Upper lobe of left lung (tissue), 6 donors: ENCODE results near the gene SGSM1. TPM values are rescaled to one million over a fixed set of nuclear protein-coding genes. Genes with fewer than 3 reads are reported as not detected.
A peak's percentile ranks its signal among the peaks of the same experiment; 100 is the strongest.

Source experiments
- ATAC-seq, 2 donors: fragments of 200-7000 bp; cut with Tn5 transposase; one replicate each; pipeline ENCODE4 v1.9.1; 2022; ENCODE audit warnings: mild to moderate bottlenecking in 2 of 2, moderate library complexity in 2 of 2; ENCODE audit not compliant: low FRiP score in 2 of 2
- DNase-seq, 2 donors: peaks; one replicate each; pipeline ENCODE4 v3.0.0-alpha.2; 2019 to 2020
- H3K27ac ChIP-seq, 4 donors: fragments of 200-600 bp; sonication (generic); one replicate each; pipeline ENCODE4 v1.5.1; 2016 to 2019
- H3K27me3 ChIP-seq, 4 donors: fragments of 200-600 bp; sonication (generic); one replicate each; pipeline ENCODE4 v1.5.1; 2017 to 2019
- H3K36me3 ChIP-seq, 4 donors: fragments of 200-600 bp; sonication (generic); one replicate each; pipeline ENCODE4 v1.5.1; 2016 to 2019
- H3K4me1 ChIP-seq, 4 donors: fragments of 200-600 bp; sonication (generic); one replicate each; pipeline ENCODE4 v1.5.1; 2018 to 2019
- H3K4me3 ChIP-seq, 4 donors: fragments of 200-600 bp; sonication (generic); one replicate each; pipeline ENCODE4 v1.5.1; 2017 to 2019; ENCODE audit warnings: mild to moderate bottlenecking in 2 of 4, moderate library complexity in 1 of 4
- H3K9me3 ChIP-seq, 4 donors: fragments of 200-600 bp; sonication (generic); one replicate each; pipeline ENCODE4 v1.5.1; 2018 to 2019
- CTCF ChIP-seq, 6 experiments: fragments of 450-650 bp in 4 of 6; fragments of 200-600 bp in 2 of 6; sonication (generic) in 2 of 6; IDR thresholded peaks; one replicate each; pipeline ENCODE4 v1.5.1; 2016 to 2019; ENCODE audit warnings: antibody characterized with exemption in 6 of 6
- EP300 ChIP-seq, 4 donors: sonication (generic); formaldehyde crosslinking; IDR thresholded peaks; one replicate each; pipeline ENCODE4 v1.5.1; 2017; ENCODE audit warnings: antibody characterized with exemption in 4 of 4, control low read depth in 2 of 4
- POLR2A ChIP-seq, 4 donors: fragments of 450-650 bp; IDR thresholded peaks; one replicate each; pipeline ENCODE4 v1.5.1; 2016 to 2017; ENCODE audit warnings: antibody characterized with exemption in 4 of 4, mild to moderate bottlenecking in 2 of 4
- POLR2AphosphoS5 ChIP-seq, 2 donors: sonication (generic); formaldehyde crosslinking; IDR thresholded peaks; one replicate each; pipeline ENCODE4 v1.5.1; 2017; ENCODE audit warnings: antibody characterized with exemption in 2 of 2
- WGBS, 2 donors: methylation state at CpG; one replicate each; pipeline ENCODE4 v1.1.5; 2017 to 2018; 5-methylcytosine and 5-hydroxymethylcytosine counted together
- total RNA-seq, 6 donors: library from RNA; depleted of rRNA in 4 of 6; stranded (reverse); fragments of >200 nt in 4 of 6; gene quantifications; one replicate each; pipeline versions ENCODE4 v1.1.0 to v1.2.1, GENCODE V29; 2016 to 2021
- donor health status: DM: no; HTN: no; CAD: no; lungs with moderate emphysema.
- donor health status: DM: no; HTN: yes; CAD: no; lungs with severe emphysema.

SGSM1 gene
- total RNA-seq, 6 donors from 2014 or later, result 0.76 to 4.2 (median 2.8) TPM

DNA sequence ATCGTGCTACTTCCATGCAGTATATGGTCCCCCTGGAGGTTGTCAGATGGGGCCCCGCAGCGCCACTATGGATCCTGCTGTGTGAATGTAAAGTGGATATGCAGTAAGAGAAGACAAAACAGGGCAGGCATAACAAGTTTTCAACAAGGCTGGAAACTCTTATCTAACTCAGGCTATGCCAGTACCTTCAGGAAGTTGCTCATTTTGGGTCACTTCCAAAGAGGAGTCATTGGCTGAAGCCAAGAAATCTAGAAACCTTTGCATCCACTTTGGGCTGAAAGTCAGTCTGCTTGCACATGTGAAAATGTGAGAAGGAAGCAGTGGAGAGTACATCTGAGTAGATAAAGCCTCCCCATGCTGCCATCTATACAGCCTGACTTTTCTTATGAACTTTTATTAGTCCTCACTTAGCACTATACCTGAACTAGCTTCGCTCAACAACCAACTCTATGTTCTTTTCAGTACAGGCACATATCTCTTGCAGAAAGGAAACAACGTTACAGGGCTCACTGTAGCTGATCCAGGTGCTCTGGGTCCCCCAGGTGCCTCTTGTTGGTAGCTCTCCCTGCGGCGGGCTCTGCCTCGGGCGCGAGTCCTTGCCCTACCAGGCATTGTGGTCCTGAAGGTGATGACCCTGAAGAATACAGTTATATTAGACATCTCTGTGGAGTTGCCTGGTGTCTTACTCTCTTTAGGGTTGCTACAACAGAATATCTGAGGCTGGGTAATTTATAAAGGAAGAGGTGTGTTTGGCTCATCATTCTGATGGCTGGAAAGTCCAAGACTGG, 43.9 kb upstream of the SGSM1 start:
- H3K9me3 ChIP-seq, result no peaks in the 10 kb centered on the region
- no peak overlapping the region for H3K4me3 ChIP-seq
- no peaks in the 10 kb centered on the region for H3K4me1 ChIP-seq
- no peak overlapping the region for H3K27ac ChIP-seq
- no peaks in the 10 kb centered on the region for H3K27me3 ChIP-seq
- peak in 1 of 2 donors; percentile 53 for DNase-seq
- no peak for ATAC-seq
- TF ChIP-seq CTCF (IDR thresholded peaks at IDR 0.05), result no peak
- no peak for TF ChIP-seq POLR2AphosphoS5 (IDR thresholded peaks at IDR 0.05)
- no peak for TF ChIP-seq EP300 (IDR thresholded peaks at IDR 0.05)
- TF ChIP-seq POLR2A (IDR thresholded peaks at IDR 0.05), result no peak
- no peaks in the 10 kb centered on the region for H3K36me3 ChIP-seq
- WGBS, 2 donors, result 88 to 90% methylated on average over 10 of the region's 10 CpGs

DNA sequence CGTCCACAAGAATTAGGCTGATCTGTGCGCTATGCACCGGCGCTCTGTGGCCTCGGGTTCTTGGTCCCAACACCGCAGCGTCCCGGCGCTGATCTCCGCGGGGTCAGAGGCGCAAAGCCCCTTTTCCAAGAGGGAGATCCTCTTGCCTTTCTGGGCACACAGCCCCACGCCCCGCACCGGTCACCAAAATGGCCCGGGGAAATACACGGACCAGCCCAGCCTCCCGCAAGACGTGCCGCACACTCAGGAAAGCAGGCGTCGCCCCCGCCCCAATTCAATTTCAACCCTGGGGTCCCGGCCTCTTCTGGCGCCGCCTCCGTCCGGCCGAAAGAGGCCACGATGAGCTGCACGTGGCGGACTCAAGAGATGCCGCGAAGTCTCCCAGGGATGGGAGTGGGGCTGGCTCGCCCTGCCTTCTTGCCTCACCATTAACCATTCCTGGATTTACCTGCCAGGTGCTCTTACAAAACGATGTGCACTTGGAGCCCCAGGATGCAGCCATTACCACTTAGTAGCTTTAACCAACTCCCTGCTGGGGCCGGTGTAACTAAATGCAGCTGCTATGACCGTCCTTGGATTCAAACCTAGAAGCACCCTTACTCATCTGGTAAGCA, 42.0 kb upstream of the SGSM1 start:
- ATAC-seq, result no peak
- Histone ChIP-seq H3K27me3 (no peaks in the 10 kb centered on the region), H3K36me3 (no peaks in the 10 kb centered on the region), H3K9me3 (no peaks in the 10 kb centered on the region), H3K27ac (no peak overlapping the region), H3K4me3 (no peak overlapping the region), H3K4me1 (no peaks in the 10 kb centered on the region)
- WGBS, 2 donors, result 74 to 82% methylated on average over 24 to 38 of the region's 38 CpGs
- no peak for TF ChIP-seq POLR2A (IDR thresholded peaks at IDR 0.05)
- TF ChIP-seq POLR2AphosphoS5 (IDR thresholded peaks at IDR 0.05), result no peak
- TF ChIP-seq CTCF (IDR thresholded peaks at IDR 0.05), result no peak
- no peak for TF ChIP-seq EP300 (IDR thresholded peaks at IDR 0.05)
- DNase-seq, result peak in 1 of 2 donors; percentile 72

DNA sequence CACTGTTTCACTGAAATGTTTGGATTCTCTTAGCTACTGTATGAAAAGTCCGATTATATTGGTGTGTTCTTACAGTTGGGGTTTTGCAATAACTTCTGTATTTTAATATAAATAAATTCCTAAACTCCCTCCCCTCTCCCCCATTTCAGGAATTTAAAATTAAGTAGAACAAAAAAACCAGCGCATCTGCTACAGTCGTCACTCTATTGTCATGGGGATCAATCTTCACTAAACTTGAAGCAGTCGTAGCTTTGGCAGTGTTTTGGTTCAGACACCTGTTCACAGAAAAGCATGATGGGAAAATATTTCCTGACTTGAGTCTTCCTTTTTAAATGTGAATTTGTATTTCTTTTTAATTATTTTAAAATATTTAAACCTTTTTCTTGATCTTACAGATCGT, 40.8 kb upstream of the SGSM1 start:
- TF ChIP-seq POLR2AphosphoS5 (IDR thresholded peaks at IDR 0.05) (no peak), EP300 (IDR thresholded peaks at IDR 0.05) (no peak), POLR2A (IDR thresholded peaks at IDR 0.05) (no peak), CTCF (IDR thresholded peaks at IDR 0.05) (no peak)
- DNase-seq (no peak), ATAC-seq (no peak)
- Histone ChIP-seq H3K9me3 (no peaks in the 10 kb centered on the region), H3K36me3 (no peaks in the 10 kb centered on the region), H3K4me1 (no peaks in the 10 kb centered on the region), H3K4me3 (no peak overlapping the region), H3K27me3 (no peaks in the 10 kb centered on the region), H3K27ac (no peak overlapping the region)
- 67 to 70% methylated on average over 5 of the region's 5 CpGs for WGBS, 2 donors

- H3K36me3 ChIP-seq, result no peaks in the 10 kb centered on the region
- DNase-seq, result peak in 1 of 2 donors; percentile 46
- H3K27me3 ChIP-seq, result no peaks in the 10 kb centered on the region
- peak; percentile 63 to 82 for ATAC-seq
- no peak overlapping the region for H3K27ac ChIP-seq
- no peak for TF ChIP-seq POLR2AphosphoS5 (IDR thresholded peaks at IDR 0.05)
- peak; percentile 48 to 75 (median 54) for TF ChIP-seq CTCF (IDR thresholded peaks at IDR 0.05)
- H3K4me3 ChIP-seq, result no peak overlapping the region
- H3K9me3 ChIP-seq, result no peaks in the 10 kb centered on the region
- H3K4me1 ChIP-seq, result no peaks in the 10 kb centered on the region
- WGBS, 2 donors, result 54 to 56% methylated on average over 8 of the region's 8 CpGs
Observed at GRCh38 chr22:24768537-24769374, 37.3 kb upstream of the SGSM1 start.
